ENCODE results near the gene RNF169. TPM values are rescaled to one million over a fixed set of nuclear protein-coding genes. Genes with fewer than 3 reads are reported as not detected.

The RNF169 gene
- total and polyA plus RNA-seq, 7 donors = 3.9 to 15.9 (median 14.0) TPM

- Histone ChIP-seq H3K9me3 (no peaks in the 10 kb centered on the region), H3K27ac (no peak overlapping the region), H3K27me3 (ENCODE audit: insufficient read depth in 3 of 3, low read length in 2 of 3) (no peaks in the 10 kb centered on the region), H3K36me3 (ENCODE audit: insufficient read depth in 1 of 2, low read depth in 1 of 2) (peaks cover 5 to 16% of the 10 kb centered on the region in 2 donors), H3K4me3 (no peak overlapping the region), H3K4me1 (peaks cover 20% of the 10 kb centered on the region)
- 82 to 89% (median 87%) methylated on average over 3 of the region's 3 CpGs for WGBS, 3 donors
- DNase-seq = no peak
- ATAC-seq = no peak
- no peak for TF ChIP-seq CTCF (IDR thresholded peaks at IDR 0.05)
- intact Hi-C loops (cut with DNase I) = no loop called here
These were observed 69.8 kb downstream of the RNF169 start for GRCh38 chr11:74818283-74818946.

GRCh38 chr11:74819400-74819799 is 70.8 kb downstream of the RNF169 start:
- 69 to 75% (median 70%) methylated on average over 1 of the region's 1 CpG for WGBS, 3 donors

GRCh38 chr11:74820763-74821162 is 72.1 kb downstream of the RNF169 start:
- Histone ChIP-seq H3K4me1 (peaks cover 20% of the 10 kb centered on the region), H3K9me3 (peaks cover 8% of the 10 kb centered on the region), H3K4me3 (no peak overlapping the region), H3K36me3 (ENCODE audit: insufficient read depth in 1 of 2, low read depth in 1 of 2) (peaks cover 5 to 16% of the 10 kb centered on the region in 2 donors), H3K27me3 (ENCODE audit: insufficient read depth in 3 of 3, low read length in 2 of 3) (no peaks in the 10 kb centered on the region), H3K27ac (no peak overlapping the region)
- ATAC-seq (peak in 3 of 4 donors; percentile 49 to 56 (median 53)), DNase-seq (no peak)
- intact Hi-C loops (cut with DNase I) = no loop called here
- no peak for TF ChIP-seq CTCF (IDR thresholded peaks at IDR 0.05)
- 100% methylated on average over 1 of the region's 1 CpG for WGBS, 3 donors

More at GRCh38 chr11:74819400-74819799, 70.8 kb downstream of the RNF169 start:
- ATAC-seq (no peak), DNase-seq (no peak)
- H3K27me3 ChIP-seq (ENCODE audit: insufficient read depth in 3 of 3, low read length in 2 of 3) = no peaks in the 10 kb centered on the region
- TF ChIP-seq CTCF (IDR thresholded peaks at IDR 0.05) = no peak
- H3K36me3 ChIP-seq (ENCODE audit: insufficient read depth in 1 of 2, low read depth in 1 of 2) = peaks cover 5 to 16% of the 10 kb centered on the region in 2 donors
- H3K4me3 ChIP-seq = no peak overlapping the region
- H3K4me1 ChIP-seq = peaks cover 20% of the 10 kb centered on the region
- intact Hi-C loops (cut with DNase I) = no loop called here
- no peak overlapping the region for H3K27ac ChIP-seq
- H3K9me3 ChIP-seq = peaks cover 6% of the 10 kb centered on the region

GRCh38 chr11:74822170-74822569 is 73.5 kb downstream of the RNF169 start:
- Histone ChIP-seq H3K9me3 (peaks cover 8% of the 10 kb centered on the region), H3K4me1 (peaks cover 20% of the 10 kb centered on the region), H3K27me3 (ENCODE audit: insufficient read depth in 3 of 3, low read length in 2 of 3) (no peaks in the 10 kb centered on the region), H3K36me3 (ENCODE audit: insufficient read depth in 1 of 2, low read depth in 1 of 2) (peaks cover 5 to 16% of the 10 kb centered on the region in 2 donors), H3K27ac (peak overlapping the region; percentile 48), H3K4me3 (no peak overlapping the region)
- ATAC-seq = peak in 3 of 4 donors; percentile 66 to 68 (median 67)
- DNase-seq = no peak
- TF ChIP-seq CTCF (IDR thresholded peaks at IDR 0.05) = no peak
- intact Hi-C loops (cut with DNase I) = no loop called here
- 35 to 36% (median 36%) methylated on average over 5 of the region's 5 CpGs for WGBS, 3 donors
